ENCODE measurements around the gene WFDC11. TPM values are rescaled to one million over a fixed set of nuclear protein-coding genes. Genes with fewer than 3 reads are reported as not detected.
"Not testable (repeated sequence)": the region's sequence is repeated elsewhere in the genome, so short reads cannot be mapped to it uniquely, and the experiment has no call there.

Gene WFDC11
- polyA plus RNA-seq, 1 donor from 2014 or later = not detected

DNA sequence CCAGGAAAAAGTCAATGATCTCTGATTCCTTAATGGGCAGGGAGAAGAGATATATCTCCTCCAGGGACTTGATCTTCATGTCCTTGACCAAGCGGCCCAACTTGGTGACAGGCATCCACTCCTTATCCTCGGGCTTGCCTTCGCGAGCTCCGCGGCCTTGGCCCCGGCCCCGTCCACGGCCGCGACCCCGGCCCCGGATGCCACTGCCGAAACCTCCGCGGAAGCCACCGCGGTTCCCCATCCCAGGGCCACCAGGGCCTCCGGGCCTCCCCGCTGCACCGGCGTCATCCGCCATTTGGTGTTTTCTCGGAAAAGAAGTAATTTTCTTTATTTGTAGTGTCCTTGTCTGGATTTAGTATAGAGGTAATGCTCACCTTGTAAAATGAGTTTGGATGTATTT lies 29.0 kb downstream of the WFDC11 start:
- not testable (repeated sequence) for H4K20me1 ChIP-seq (ENCODE audit: insufficient read depth); H3K27ac ChIP-seq (ENCODE audit: low read length); H3K9me3 ChIP-seq (ENCODE audit: low read length); H3F3A ChIP-seq (ENCODE audit: insufficient read depth, low read length, poor library complexity, severe bottlenecking); H3K79me2 ChIP-seq (replicated peaks; ENCODE audit: insufficient read depth, low read length); H3K4me3 ChIP-seq (ENCODE audit: low read length); H3K4me2 ChIP-seq (ENCODE audit: low read length); H3K9me2 ChIP-seq (ENCODE audit: insufficient read depth, low read length); H3K36me3 ChIP-seq (ENCODE audit: insufficient read depth, low read length); H3K27me3 ChIP-seq (ENCODE audit: insufficient read depth, low read depth, low read length); H2AFZ ChIP-seq (ENCODE audit: low read depth, low read length); H3K9ac ChIP-seq (ENCODE audit: low read length)

DNA sequence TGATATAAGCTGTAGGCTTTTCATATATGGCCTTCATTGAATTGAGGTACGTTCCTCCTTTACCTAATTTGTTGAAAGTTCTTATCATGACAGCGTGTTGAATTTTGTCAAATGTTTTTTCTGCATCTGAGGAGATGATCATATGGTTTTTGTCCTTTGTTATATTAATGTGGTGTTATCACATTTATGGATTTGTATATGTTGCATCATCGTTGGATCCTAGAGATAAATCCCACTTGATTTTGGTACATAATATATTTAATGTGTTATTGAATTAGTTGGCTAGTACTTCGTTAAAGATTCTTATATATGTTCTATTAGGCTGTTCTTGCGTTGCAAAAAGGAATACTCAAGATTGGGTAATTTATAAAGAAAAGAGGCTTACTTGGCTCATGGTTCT lies 30.4 kb downstream of the WFDC11 start:
- Histone ChIP-seq H3K27ac (ENCODE audit: low read length) (no peak overlapping the region), H3K36me3 (ENCODE audit: insufficient read depth, low read length) (no peaks in the 10 kb centered on the region), H3K9ac (ENCODE audit: low read length) (no peak overlapping the region), H3K79me2 (replicated peaks; ENCODE audit: insufficient read depth, low read length) (no peaks in the 10 kb centered on the region), H3K4me3 (ENCODE audit: low read length) (no peak overlapping the region), H3K9me3 (ENCODE audit: low read length) (no peaks in the 10 kb centered on the region), H3K4me2 (ENCODE audit: low read length) (no peak overlapping the region), H4K20me1 (ENCODE audit: insufficient read depth) (no peaks in the 10 kb centered on the region), H3K27me3 (ENCODE audit: insufficient read depth, low read depth, low read length) (no peaks in the 10 kb centered on the region), H3K9me2 (ENCODE audit: insufficient read depth, low read length) (no peaks in the 10 kb centered on the region), H3F3A (ENCODE audit: insufficient read depth, low read length, poor library complexity, severe bottlenecking) (no peaks in the 10 kb centered on the region), H2AFZ (ENCODE audit: low read depth, low read length) (no peak overlapping the region)
- TF ChIP-seq, protein P1, sequence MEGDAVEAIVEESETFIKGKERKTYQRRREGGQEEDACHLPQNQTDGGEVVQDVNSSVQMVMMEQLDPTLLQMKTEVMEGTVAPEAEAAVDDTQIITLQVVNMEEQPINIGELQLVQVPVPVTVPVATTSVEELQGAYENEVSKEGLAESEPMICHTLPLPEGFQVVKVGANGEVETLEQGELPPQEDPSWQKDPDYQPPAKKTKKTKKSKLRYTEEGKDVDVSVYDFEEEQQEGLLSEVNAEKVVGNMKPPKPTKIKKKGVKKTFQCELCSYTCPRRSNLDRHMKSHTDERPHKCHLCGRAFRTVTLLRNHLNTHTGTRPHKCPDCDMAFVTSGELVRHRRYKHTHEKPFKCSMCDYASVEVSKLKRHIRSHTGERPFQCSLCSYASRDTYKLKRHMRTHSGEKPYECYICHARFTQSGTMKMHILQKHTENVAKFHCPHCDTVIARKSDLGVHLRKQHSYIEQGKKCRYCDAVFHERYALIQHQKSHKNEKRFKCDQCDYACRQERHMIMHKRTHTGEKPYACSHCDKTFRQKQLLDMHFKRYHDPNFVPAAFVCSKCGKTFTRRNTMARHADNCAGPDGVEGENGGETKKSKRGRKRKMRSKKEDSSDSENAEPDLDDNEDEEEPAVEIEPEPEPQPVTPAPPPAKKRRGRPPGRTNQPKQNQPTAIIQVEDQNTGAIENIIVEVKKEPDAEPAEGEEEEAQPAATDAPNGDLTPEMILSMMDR (IDR thresholded peaks at IDR 0.05; ENCODE audit: poor library complexity, severe bottlenecking) = no peak
- TF ChIP-seq TAF1 (IDR thresholded peaks at IDR 0.05; ENCODE audit: low read depth) (no peak), EP300 (conservative IDR thresholded peaks at IDR 0.05; ENCODE audit: poor library complexity, severe bottlenecking) (no peak), MXI1 (conservative IDR thresholded peaks at IDR 0.05; ENCODE audit: poor library complexity, severe bottlenecking) (no peak), SMC3 (conservative IDR thresholded peaks at IDR 0.05; ENCODE audit: poor library complexity) (no peak), EZH2 (IDR thresholded peaks at IDR 0.05; ENCODE audit: borderline replicate concordance, insufficient read depth, low read length, poor library complexity, severe bottlenecking) (no peak), POLR2AphosphoS5 (IDR thresholded peaks at IDR 0.05) (no peak), RAD21 (conservative IDR thresholded peaks at IDR 0.05) (no peak)
- TF ChIP-seq, protein P2, sequence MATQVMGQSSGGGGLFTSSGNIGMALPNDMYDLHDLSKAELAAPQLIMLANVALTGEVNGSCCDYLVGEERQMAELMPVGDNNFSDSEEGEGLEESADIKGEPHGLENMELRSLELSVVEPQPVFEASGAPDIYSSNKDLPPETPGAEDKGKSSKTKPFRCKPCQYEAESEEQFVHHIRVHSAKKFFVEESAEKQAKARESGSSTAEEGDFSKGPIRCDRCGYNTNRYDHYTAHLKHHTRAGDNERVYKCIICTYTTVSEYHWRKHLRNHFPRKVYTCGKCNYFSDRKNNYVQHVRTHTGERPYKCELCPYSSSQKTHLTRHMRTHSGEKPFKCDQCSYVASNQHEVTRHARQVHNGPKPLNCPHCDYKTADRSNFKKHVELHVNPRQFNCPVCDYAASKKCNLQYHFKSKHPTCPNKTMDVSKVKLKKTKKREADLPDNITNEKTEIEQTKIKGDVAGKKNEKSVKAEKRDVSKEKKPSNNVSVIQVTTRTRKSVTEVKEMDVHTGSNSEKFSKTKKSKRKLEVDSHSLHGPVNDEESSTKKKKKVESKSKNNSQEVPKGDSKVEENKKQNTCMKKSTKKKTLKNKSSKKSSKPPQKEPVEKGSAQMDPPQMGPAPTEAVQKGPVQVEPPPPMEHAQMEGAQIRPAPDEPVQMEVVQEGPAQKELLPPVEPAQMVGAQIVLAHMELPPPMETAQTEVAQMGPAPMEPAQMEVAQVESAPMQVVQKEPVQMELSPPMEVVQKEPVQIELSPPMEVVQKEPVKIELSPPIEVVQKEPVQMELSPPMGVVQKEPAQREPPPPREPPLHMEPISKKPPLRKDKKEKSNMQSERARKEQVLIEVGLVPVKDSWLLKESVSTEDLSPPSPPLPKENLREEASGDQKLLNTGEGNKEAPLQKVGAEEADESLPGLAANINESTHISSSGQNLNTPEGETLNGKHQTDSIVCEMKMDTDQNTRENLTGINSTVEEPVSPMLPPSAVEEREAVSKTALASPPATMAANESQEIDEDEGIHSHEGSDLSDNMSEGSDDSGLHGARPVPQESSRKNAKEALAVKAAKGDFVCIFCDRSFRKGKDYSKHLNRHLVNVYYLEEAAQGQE (IDR thresholded peaks at IDR 0.05; ENCODE audit: borderline replicate concordance) = no peak

DNA sequence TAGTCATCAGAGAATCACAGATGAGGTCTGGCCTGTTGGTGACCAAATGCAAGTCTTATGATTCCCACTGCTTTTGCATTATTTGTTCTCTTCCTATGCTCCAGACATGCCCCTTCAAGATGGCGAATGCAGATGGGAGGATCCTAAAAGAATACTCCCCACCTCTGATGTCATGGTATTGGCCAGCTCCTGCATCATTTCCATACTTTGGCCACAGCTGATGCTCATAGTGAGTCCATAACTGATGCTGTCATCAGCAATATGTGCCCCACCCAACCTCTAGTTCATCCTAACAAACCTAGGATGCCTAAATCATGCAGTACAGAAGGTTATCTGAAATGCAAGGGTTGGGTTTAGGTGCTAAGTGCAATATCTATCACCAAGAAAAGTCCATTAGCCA lies 33.5 kb downstream of the WFDC11 start:
- Histone ChIP-seq H3K9ac (ENCODE audit: low read length) (no peak overlapping the region), H3K79me2 (replicated peaks; ENCODE audit: insufficient read depth, low read length) (no peaks in the 10 kb centered on the region), H3K4me3 (ENCODE audit: low read length) (no peak overlapping the region)

More for the DNA sequence above, 33.5 kb downstream of the WFDC11 start:
- TF ChIP-seq, protein P2 (IDR thresholded peaks at IDR 0.05; ENCODE audit: borderline replicate concordance) = no peak
- no peak for TF ChIP-seq RAD21 (conservative IDR thresholded peaks at IDR 0.05)
- TF ChIP-seq, protein P1 (IDR thresholded peaks at IDR 0.05; ENCODE audit: poor library complexity, severe bottlenecking) = no peak
- no peak for TF ChIP-seq POLR2AphosphoS5 (IDR thresholded peaks at IDR 0.05)
- TF ChIP-seq EP300 (conservative IDR thresholded peaks at IDR 0.05; ENCODE audit: poor library complexity, severe bottlenecking) = no peak
- TF ChIP-seq TAF1 (IDR thresholded peaks at IDR 0.05; ENCODE audit: low read depth) = no peak
- no peak for TF ChIP-seq MXI1 (conservative IDR thresholded peaks at IDR 0.05; ENCODE audit: poor library complexity, severe bottlenecking)
- Histone ChIP-seq H3K27me3 (ENCODE audit: insufficient read depth, low read depth, low read length) (no peaks in the 10 kb centered on the region), H3K9me2 (ENCODE audit: insufficient read depth, low read length) (no peaks in the 10 kb centered on the region), H3F3A (ENCODE audit: insufficient read depth, low read length, poor library complexity, severe bottlenecking) (no peaks in the 10 kb centered on the region), H4K20me1 (ENCODE audit: insufficient read depth) (no peaks in the 10 kb centered on the region), H2AFZ (ENCODE audit: low read depth, low read length) (no peak overlapping the region), H3K27ac (ENCODE audit: low read length) (no peak overlapping the region), H3K4me2 (ENCODE audit: low read length) (no peak overlapping the region), H3K36me3 (ENCODE audit: insufficient read depth, low read length) (no peaks in the 10 kb centered on the region), H3K9me3 (ENCODE audit: low read length) (no peaks in the 10 kb centered on the region)
